ENCODE measurements around the gene NAT16.

The NAT16 gene

GRCh38 chr7:101216001-101216859 lies 36.1 kb upstream of the NAT16 start:
- Histone ChIP-seq H3K36me3 (ENCODE audit: insufficient read depth, low read length) (peaks cover 17% of the 10 kb centered on the region), H2AFZ (ENCODE audit: low read depth, low read length) (peak overlapping the region; percentile 72), H4K20me1 (ENCODE audit: insufficient read depth, low read length) (no peaks in the 10 kb centered on the region), H3K27me3 (ENCODE audit: insufficient read depth, low read length, poor library complexity) (no peaks in the 10 kb centered on the region), H3K9ac (ENCODE audit: low read depth, low read length) (peak overlapping the region; percentile 67), H3K4me3 (ENCODE audit: low read depth in 1 of 2, low read length in 2 of 2) (peak overlapping the region; percentile 76 to 85; a peak in 3 of 4 replicates), H3K27ac (ENCODE audit: low read length) (peak overlapping the region; percentile 86), H3K4me2 (ENCODE audit: insufficient read depth, low read length) (peak overlapping the region; percentile 88), H3K79me2 (ENCODE audit: insufficient read depth, low read length) (peaks cover 34% of the 10 kb centered on the region), H3K4me1 (ENCODE audit: insufficient read depth, low read length) (peaks cover 34% of the 10 kb centered on the region), H3K9me3 (ENCODE audit: insufficient read depth, low read length, severe bottlenecking) (no peaks in the 10 kb centered on the region)
- ATAC-seq (ENCODE audit: insufficient read depth, low read depth) (no peak), DNase-seq (no peak)
- TF ChIP-seq EZH2 (IDR thresholded peaks at IDR 0.05; ENCODE audit: borderline replicate concordance, low read depth, low read length, severe bottlenecking) (no peak), CTCF (IDR thresholded peaks at IDR 0.05; ENCODE audit: borderline replicate concordance, extremely low read depth, low read length, poor library complexity, severe bottlenecking) (no peak)

- Histone ChIP-seq H3K9me3 (ENCODE audit: insufficient read depth, low read length, severe bottlenecking) (no peaks in the 10 kb centered on the region), H3K27me3 (ENCODE audit: insufficient read depth, low read length, poor library complexity) (no peaks in the 10 kb centered on the region), H3K4me1 (ENCODE audit: insufficient read depth, low read length) (peaks cover 12% of the 10 kb centered on the region), H2AFZ (ENCODE audit: low read depth, low read length) (no peak overlapping the region), H4K20me1 (ENCODE audit: insufficient read depth, low read length) (no peaks in the 10 kb centered on the region), H3K79me2 (ENCODE audit: insufficient read depth, low read length) (0 out of 2 replicates have a peak, but pooled peaks cover 4% of the 10 kb centered on the region), H3K36me3 (ENCODE audit: insufficient read depth, low read length) (peaks cover 26% of the 10 kb centered on the region), H3K9ac (ENCODE audit: low read depth, low read length) (no peak overlapping the region), H3K4me2 (ENCODE audit: insufficient read depth, low read length) (no peak overlapping the region), H3K4me3 (ENCODE audit: low read depth in 1 of 2, low read length in 2 of 2) (no peak overlapping the region), H3K27ac (ENCODE audit: low read length) (no peak overlapping the region)
- no peak for ATAC-seq (ENCODE audit: insufficient read depth, low read depth)
- DNase-seq, result no peak
- TF ChIP-seq EZH2 (IDR thresholded peaks at IDR 0.05; ENCODE audit: borderline replicate concordance, low read depth, low read length, severe bottlenecking) (no peak), CTCF (IDR thresholded peaks at IDR 0.05; ENCODE audit: borderline replicate concordance, extremely low read depth, low read length, poor library complexity, severe bottlenecking) (peak; percentile 25)
These were observed 31.9 kb upstream of the NAT16 start for GRCh38 chr7:101212014-101212413.

- Histone ChIP-seq H3K27me3 (ENCODE audit: insufficient read depth, low read length, poor library complexity) (no peaks in the 10 kb centered on the region), H3K27ac (ENCODE audit: low read length) (no peak overlapping the region), H4K20me1 (ENCODE audit: insufficient read depth, low read length) (no peaks in the 10 kb centered on the region), H3K36me3 (ENCODE audit: insufficient read depth, low read length) (peaks cover 26% of the 10 kb centered on the region), H3K4me2 (ENCODE audit: insufficient read depth, low read length) (no peak overlapping the region), H3K79me2 (ENCODE audit: insufficient read depth, low read length) (0 out of 2 replicates have a peak, but pooled peaks cover under 1% of the 10 kb centered on the region), H3K9me3 (ENCODE audit: insufficient read depth, low read length, severe bottlenecking) (no peaks in the 10 kb centered on the region), H2AFZ (ENCODE audit: low read depth, low read length) (no peak overlapping the region), H3K4me1 (ENCODE audit: insufficient read depth, low read length) (peaks cover 7% of the 10 kb centered on the region), H3K4me3 (ENCODE audit: low read depth in 1 of 2, low read length in 2 of 2) (no peak overlapping the region), H3K9ac (ENCODE audit: low read depth, low read length) (no peak overlapping the region)
- no peak for DNase-seq
- no peak for ATAC-seq (ENCODE audit: insufficient read depth, low read depth)
- TF ChIP-seq EZH2 (IDR thresholded peaks at IDR 0.05; ENCODE audit: borderline replicate concordance, low read depth, low read length, severe bottlenecking), result no peak
- no peak for TF ChIP-seq CTCF (IDR thresholded peaks at IDR 0.05; ENCODE audit: borderline replicate concordance, extremely low read depth, low read length, poor library complexity, severe bottlenecking)
These were observed 31.4 kb upstream of the NAT16 start for GRCh38 chr7:101211501-101211900.

All from DND-41 (cell line).